ENCODE results near the gene CPSF4L.
"Not testable (repeated sequence)": the region's sequence is repeated elsewhere in the genome, so short reads cannot be mapped to it uniquely, and the experiment has no call there.

- TF ChIP-seq CTCF, EZH2phosphoT487 (IDR thresholded peaks at IDR 0.05): not testable (repeated sequence)
Observed at GRCh38 chr17:73308959-73309358, 47.3 kb upstream of the CPSF4L start.

Data from neural progenitor cell (in vitro differentiated cells).